ENCODE results near the gene SUSD3.
A peak's percentile ranks its signal among the peaks of the same experiment; 100 is the strongest.

Gene SUSD3

DNA sequence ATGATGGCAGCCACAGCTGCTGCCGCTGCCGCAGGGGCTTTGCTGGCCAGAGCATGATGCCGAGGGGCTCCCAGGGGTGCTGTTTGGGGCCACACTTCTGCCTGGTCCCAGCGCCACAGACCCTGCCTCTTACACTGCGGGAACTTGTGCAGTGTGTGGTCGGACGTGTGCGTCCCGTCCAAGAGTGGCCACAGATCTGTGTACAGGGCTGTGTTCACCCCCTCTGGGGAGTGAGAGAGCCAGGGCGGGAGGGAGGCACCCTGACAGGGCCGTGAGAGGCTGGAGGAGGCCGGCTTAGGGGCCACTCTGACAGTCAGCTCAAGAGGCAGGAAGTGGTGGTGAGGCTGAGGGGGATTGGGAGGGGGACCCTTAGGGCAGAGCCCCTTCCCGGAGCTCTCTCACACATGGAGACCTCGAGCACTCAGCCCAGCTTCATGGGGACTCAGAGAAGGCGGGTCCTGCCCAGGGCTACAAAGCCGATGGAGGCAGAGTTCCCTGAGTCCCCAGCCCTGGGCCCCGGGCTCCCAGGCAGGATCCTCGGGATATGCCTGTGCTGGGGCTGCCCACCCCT lies 24.4 kb downstream of the SUSD3 start:
- no peak overlapping the region; the same call in 1 of the 2 replicates for H3K9ac ChIP-seq (ENCODE audit: low read depth, low read length)
- H3K4me3 ChIP-seq (ENCODE audit: low read depth in 1 of 2, low read length in 2 of 2) = no peak overlapping the region
- H3K4me2 ChIP-seq (ENCODE audit: insufficient read depth, low read length) = no peak overlapping the region
- no peaks in the 10 kb centered on the region for H3K36me3 ChIP-seq (ENCODE audit: insufficient read depth, low read length)
- H4K20me1 ChIP-seq (ENCODE audit: insufficient read depth, low read length) = no peaks in the 10 kb centered on the region
- H3K9me3 ChIP-seq (ENCODE audit: insufficient read depth, low read length, severe bottlenecking) = no peaks in the 10 kb centered on the region
- H2AFZ ChIP-seq (ENCODE audit: low read depth, low read length) = no peak overlapping the region
- peaks cover 13% of the 10 kb centered on the region for H3K4me1 ChIP-seq (ENCODE audit: insufficient read depth, low read length)
- H3K27ac ChIP-seq (ENCODE audit: low read length) = peak overlapping the region; percentile 48; the same call in 1 of the 2 replicates
- no peak for TF ChIP-seq EZH2 (IDR thresholded peaks at IDR 0.05; ENCODE audit: borderline replicate concordance, low read depth, low read length, severe bottlenecking)
- ATAC-seq (ENCODE audit: insufficient read depth, low read depth) = peak; percentile 88
- peak; percentile 63 for DNase-seq
- H3K79me2 ChIP-seq (ENCODE audit: insufficient read depth, low read length) = no peaks in the 10 kb centered on the region
- no peaks in the 10 kb centered on the region for H3K27me3 ChIP-seq (ENCODE audit: insufficient read depth, low read length, poor library complexity)

DNA sequence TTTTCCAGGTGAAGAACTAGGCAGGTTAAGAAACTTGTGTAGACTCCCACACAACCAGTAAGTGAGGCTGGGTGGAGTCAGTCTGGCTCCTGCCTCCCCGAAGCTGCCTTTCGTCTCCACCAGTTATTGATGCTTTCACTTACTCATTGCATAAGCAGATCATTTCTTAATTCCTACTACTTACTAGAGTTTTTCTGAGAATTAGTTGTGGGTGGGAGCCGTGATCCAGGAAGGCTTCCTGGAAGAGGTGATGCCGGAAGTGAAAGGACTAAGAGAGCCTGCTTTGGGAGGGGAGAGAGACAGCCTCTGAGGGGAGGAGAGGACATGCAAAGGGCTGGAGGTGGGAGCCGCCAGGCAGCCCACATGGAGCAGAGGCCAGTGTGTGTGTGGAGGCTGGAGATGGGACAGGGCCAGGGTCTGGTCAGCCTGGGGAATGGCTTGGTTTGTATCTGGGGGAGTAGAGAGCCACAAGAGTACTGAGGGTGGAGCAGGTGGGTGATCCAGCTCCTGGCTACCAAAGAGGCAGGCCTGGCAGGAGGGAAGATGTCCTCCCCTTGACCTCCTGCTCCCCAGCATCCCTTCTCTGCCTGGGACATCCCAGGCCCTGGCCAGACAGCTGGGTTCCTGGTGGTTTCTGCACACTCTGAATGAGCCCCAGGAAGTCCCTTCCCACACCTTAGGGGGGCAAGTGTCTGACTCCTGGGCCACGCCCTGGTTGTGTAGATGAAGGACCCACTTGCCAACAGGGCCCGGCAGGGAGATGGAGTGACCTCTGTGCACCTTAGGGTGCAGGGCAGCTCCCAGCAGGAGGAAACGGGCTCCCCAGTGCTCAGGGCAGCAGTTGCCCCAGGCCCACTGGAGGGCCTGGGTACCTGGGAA lies 25.3 kb downstream of the SUSD3 start:
- Histone ChIP-seq H3K9me3 (ENCODE audit: insufficient read depth, low read length, severe bottlenecking) (no peaks in the 10 kb centered on the region), H3K4me2 (ENCODE audit: insufficient read depth, low read length) (no peak overlapping the region), H3K36me3 (ENCODE audit: insufficient read depth, low read length) (no peaks in the 10 kb centered on the region), H3K9ac (ENCODE audit: low read depth, low read length) (no peak overlapping the region; the same call in 1 of the 2 replicates), H3K27ac (ENCODE audit: low read length) (peak overlapping the region; percentile 48; the same call in 1 of the 2 replicates), H3K79me2 (ENCODE audit: insufficient read depth, low read length) (no peaks in the 10 kb centered on the region), H3K27me3 (ENCODE audit: insufficient read depth, low read length, poor library complexity) (no peaks in the 10 kb centered on the region), H4K20me1 (ENCODE audit: insufficient read depth, low read length) (no peaks in the 10 kb centered on the region), H2AFZ (ENCODE audit: low read depth, low read length) (no peak overlapping the region), H3K4me3 (ENCODE audit: low read depth in 1 of 2, low read length in 2 of 2) (no peak overlapping the region), H3K4me1 (ENCODE audit: insufficient read depth, low read length) (peaks cover 13% of the 10 kb centered on the region)
- DNase-seq (no peak), ATAC-seq (ENCODE audit: insufficient read depth, low read depth) (no peak; the same call in 2 of the 3 replicates)
- TF ChIP-seq EZH2 (IDR thresholded peaks at IDR 0.05; ENCODE audit: borderline replicate concordance, low read depth, low read length, severe bottlenecking) = no peak
- TF ChIP-seq, protein P1, sequence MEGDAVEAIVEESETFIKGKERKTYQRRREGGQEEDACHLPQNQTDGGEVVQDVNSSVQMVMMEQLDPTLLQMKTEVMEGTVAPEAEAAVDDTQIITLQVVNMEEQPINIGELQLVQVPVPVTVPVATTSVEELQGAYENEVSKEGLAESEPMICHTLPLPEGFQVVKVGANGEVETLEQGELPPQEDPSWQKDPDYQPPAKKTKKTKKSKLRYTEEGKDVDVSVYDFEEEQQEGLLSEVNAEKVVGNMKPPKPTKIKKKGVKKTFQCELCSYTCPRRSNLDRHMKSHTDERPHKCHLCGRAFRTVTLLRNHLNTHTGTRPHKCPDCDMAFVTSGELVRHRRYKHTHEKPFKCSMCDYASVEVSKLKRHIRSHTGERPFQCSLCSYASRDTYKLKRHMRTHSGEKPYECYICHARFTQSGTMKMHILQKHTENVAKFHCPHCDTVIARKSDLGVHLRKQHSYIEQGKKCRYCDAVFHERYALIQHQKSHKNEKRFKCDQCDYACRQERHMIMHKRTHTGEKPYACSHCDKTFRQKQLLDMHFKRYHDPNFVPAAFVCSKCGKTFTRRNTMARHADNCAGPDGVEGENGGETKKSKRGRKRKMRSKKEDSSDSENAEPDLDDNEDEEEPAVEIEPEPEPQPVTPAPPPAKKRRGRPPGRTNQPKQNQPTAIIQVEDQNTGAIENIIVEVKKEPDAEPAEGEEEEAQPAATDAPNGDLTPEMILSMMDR (IDR thresholded peaks at IDR 0.05; ENCODE audit: borderline replicate concordance, extremely low read depth, low read length, poor library complexity, severe bottlenecking) = no peak

GRCh38 chr9:93084471-93084881 lies 26.0 kb downstream of the SUSD3 start:
- Histone ChIP-seq H3K36me3 (ENCODE audit: insufficient read depth, low read length) (no peaks in the 10 kb centered on the region), H3K79me2 (ENCODE audit: insufficient read depth, low read length) (no peaks in the 10 kb centered on the region), H3K27me3 (ENCODE audit: insufficient read depth, low read length, poor library complexity) (no peaks in the 10 kb centered on the region), H3K9ac (ENCODE audit: low read depth, low read length) (no peak overlapping the region), H4K20me1 (ENCODE audit: insufficient read depth, low read length) (no peaks in the 10 kb centered on the region), H3K4me3 (ENCODE audit: low read depth in 1 of 2, low read length in 2 of 2) (no peak overlapping the region), H3K4me1 (ENCODE audit: insufficient read depth, low read length) (peaks cover 13% of the 10 kb centered on the region), H3K9me3 (ENCODE audit: insufficient read depth, low read length, severe bottlenecking) (no peaks in the 10 kb centered on the region), H3K27ac (ENCODE audit: low read length) (no peak overlapping the region), H2AFZ (ENCODE audit: low read depth, low read length) (no peak overlapping the region), H3K4me2 (ENCODE audit: insufficient read depth, low read length) (no peak overlapping the region)
- no peak for TF ChIP-seq EZH2 (IDR thresholded peaks at IDR 0.05; ENCODE audit: borderline replicate concordance, low read depth, low read length, severe bottlenecking)
- TF ChIP-seq, protein P1 (IDR thresholded peaks at IDR 0.05; ENCODE audit: borderline replicate concordance, extremely low read depth, low read length, poor library complexity, severe bottlenecking) = no peak
- no peak for DNase-seq
- no peak for ATAC-seq (ENCODE audit: insufficient read depth, low read depth)

DNA sequence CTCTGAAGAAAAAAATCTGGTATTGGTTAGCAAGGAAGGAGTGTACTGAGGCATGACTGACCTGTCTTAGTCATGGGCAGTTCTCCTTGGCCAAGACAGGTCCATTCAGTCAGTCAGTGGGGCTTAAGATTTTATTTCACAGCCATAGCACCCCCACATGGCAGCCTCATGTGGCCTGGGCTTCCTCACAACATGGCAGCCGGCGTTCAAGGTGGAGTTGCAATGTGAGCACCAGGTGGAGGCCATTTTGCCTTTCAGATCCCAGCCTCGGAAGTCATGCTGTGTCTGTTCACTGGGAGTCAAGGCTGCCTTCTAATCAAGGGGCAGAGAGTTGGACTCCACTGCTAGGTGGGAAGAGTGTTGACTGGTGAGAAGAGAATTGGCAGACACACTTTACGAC lies 27.2 kb downstream of the SUSD3 start:
- H3K79me2 ChIP-seq (ENCODE audit: insufficient read depth, low read length) = no peaks in the 10 kb centered on the region
- TF ChIP-seq EZH2 (IDR thresholded peaks at IDR 0.05; ENCODE audit: borderline replicate concordance, low read depth, low read length, severe bottlenecking) = no peak
- TF ChIP-seq, protein P1 (IDR thresholded peaks at IDR 0.05; ENCODE audit: borderline replicate concordance, extremely low read depth, low read length, poor library complexity, severe bottlenecking) = no peak
- no peak overlapping the region for H3K4me2 ChIP-seq (ENCODE audit: insufficient read depth, low read length)
- peaks cover 13% of the 10 kb centered on the region for H3K4me1 ChIP-seq (ENCODE audit: insufficient read depth, low read length)
- no peak overlapping the region for H3K9ac ChIP-seq (ENCODE audit: low read depth, low read length)
- H3K27me3 ChIP-seq (ENCODE audit: insufficient read depth, low read length, poor library complexity) = no peaks in the 10 kb centered on the region
- H3K4me3 ChIP-seq (ENCODE audit: low read depth in 1 of 2, low read length in 2 of 2) = no peak overlapping the region
- no peak for ATAC-seq (ENCODE audit: insufficient read depth, low read depth)
- no peaks in the 10 kb centered on the region for H4K20me1 ChIP-seq (ENCODE audit: insufficient read depth, low read length)
- no peak overlapping the region for H2AFZ ChIP-seq (ENCODE audit: low read depth, low read length)
- no peaks in the 10 kb centered on the region for H3K9me3 ChIP-seq (ENCODE audit: insufficient read depth, low read length, severe bottlenecking)
- H3K36me3 ChIP-seq (ENCODE audit: insufficient read depth, low read length) = no peaks in the 10 kb centered on the region
- no peak overlapping the region for H3K27ac ChIP-seq (ENCODE audit: low read length)
- DNase-seq = no peak
